HEK293 (cell line): ENCODE measurements around the gene ALDOA.

Experiments used
- CTCF ChIA-PET: fragments of 350-600 bp; formaldehyde crosslinking; extraction: SDS; loops from one replicate; lab custom pipeline; 2021; ENCODE audit warnings: antibody characterized with exemption; lab: Yijun Ruan, JAX
- POLR2A ChIA-PET: fragments of 300-600 bp; formaldehyde crosslinking; extraction: SDS; loops from one replicate; lab custom pipeline; 2020; ENCODE audit warnings: antibody characterized with exemption, inconsistent platforms; lab: Yijun Ruan, JAX
- H3K27ac ChIP-seq: fragments of 200-500 bp; sonication (Bioruptor generic); 2 replicates; pipeline ENCODE4 v1.5.1; 2014; ENCODE audit warnings: low read depth, low read length, control low read depth, inconsistent platforms; ENCODE audit errors: extremely low read depth
- H3K36me3 ChIP-seq, 2 experiments: fragments of 200-500 bp in 1 of 2; sonication (Bioruptor generic) in 1 of 2; 1 replicate in 1 of 2; 2 replicates in 1 of 2; pipeline ENCODE4 v1.5.1; 2014 to 2017; ENCODE audit warnings: inconsistent platforms in 2 of 2, low read length in 2 of 2; ENCODE audit not compliant: control insufficient read depth in 2 of 2, insufficient read depth in 1 of 2
- H3K4me1 ChIP-seq: fragments of 200-500 bp; sonication (Bioruptor generic); 2 replicates; pipeline ENCODE4 v1.5.1; 2014; ENCODE audit warnings: mild to moderate bottlenecking, low read length, inconsistent platforms; ENCODE audit not compliant: control insufficient read depth, insufficient read depth
- H3K4me3 ChIP-seq: 2 replicates; pipeline ENCODE4 v1.5.1; 2011; ENCODE audit warnings: low read depth, mild to moderate bottlenecking, control low read depth, low read length, moderate library complexity
- H3K9me3 ChIP-seq: fragments of 200-500 bp; sonication (Bioruptor generic); 2 replicates; pipeline ENCODE4 v1.5.1; 2014; ENCODE audit warnings: low read depth, low read length, inconsistent platforms; ENCODE audit not compliant: control insufficient read depth, insufficient read depth
- KLF10 ChIP-seq: fragments of 450-650 bp; IDR thresholded peaks from 2 replicates; pipeline ENCODE4 v1.5.1; 2018; ENCODE audit warnings: missing biosample characterization, mild to moderate bottlenecking, missing genetic modification characterization
- WT1 ChIP-seq: fragments of 450-650 bp; formaldehyde crosslinking; IDR thresholded peaks from 2 replicates; pipeline ENCODE4 v1.5.1; 2016; ENCODE audit warnings: missing biosample characterization, missing genetic modification characterization
- YY1 ChIP-seq: fragments of 450-650 bp; formaldehyde crosslinking; IDR thresholded peaks from 2 replicates; pipeline ENCODE4 v1.5.1; 2018; ENCODE audit warnings: missing biosample characterization, missing genetic modification characterization
- ZBTB44 ChIP-seq: fragments of 450-650 bp; IDR thresholded peaks from 2 replicates; pipeline ENCODE4 v1.5.1; 2018; ENCODE audit warnings: missing biosample characterization, mild to moderate bottlenecking, missing genetic modification characterization
- ZBTB8A ChIP-seq: fragments of 450-650 bp; formaldehyde crosslinking; IDR thresholded peaks from 2 replicates; pipeline ENCODE4 v1.5.1; 2016; ENCODE audit warnings: missing biosample characterization, missing genetic modification characterization
- ZFP41 ChIP-seq: fragments of 450-650 bp; formaldehyde crosslinking; IDR thresholded peaks from 2 replicates; pipeline ENCODE4 v1.5.1; 2016; ENCODE audit warnings: missing biosample characterization, missing genetic modification characterization, borderline replicate concordance
- ZNF211 ChIP-seq: fragments of 450-650 bp; formaldehyde crosslinking; IDR thresholded peaks from 2 replicates; pipeline ENCODE4 v1.5.1; 2016; ENCODE audit warnings: low read depth, missing biosample characterization, missing genetic modification characterization
- ZNF214 ChIP-seq: fragments of 450-650 bp; formaldehyde crosslinking; IDR thresholded peaks from 2 replicates; pipeline ENCODE4 v1.5.1; 2017; ENCODE audit warnings: missing biosample characterization, mild to moderate bottlenecking, missing genetic modification characterization, borderline replicate concordance
- ZNF23 ChIP-seq: fragments of 450-650 bp; formaldehyde crosslinking; IDR thresholded peaks from 2 replicates; pipeline ENCODE4 v1.5.1; 2016; ENCODE audit warnings: missing biosample characterization, missing genetic modification characterization, borderline replicate concordance
- ZNF248 ChIP-seq: fragments of 450-650 bp; formaldehyde crosslinking; IDR thresholded peaks from 2 replicates; pipeline ENCODE4 v1.5.1; 2017; ENCODE audit warnings: missing biosample characterization, missing genetic modification characterization
- ZNF292 ChIP-seq: fragments of 450-650 bp; formaldehyde crosslinking; IDR thresholded peaks from 2 replicates; pipeline ENCODE4 v1.5.1; 2016; ENCODE audit warnings: low read depth, missing biosample characterization, missing genetic modification characterization, borderline replicate concordance
- ZNF311 ChIP-seq: fragments of 450-650 bp; formaldehyde crosslinking; IDR thresholded peaks from 2 replicates; pipeline ENCODE4 v1.5.1; 2017; ENCODE audit warnings: missing biosample characterization, missing genetic modification characterization, borderline replicate concordance
- ZNF473 ChIP-seq: fragments of 450-650 bp; formaldehyde crosslinking; IDR thresholded peaks from 2 replicates; pipeline ENCODE4 v1.5.1; 2017; ENCODE audit warnings: missing biosample characterization, missing genetic modification characterization
- ZNF514 ChIP-seq: fragments of 450-650 bp; formaldehyde crosslinking; IDR thresholded peaks from 2 replicates; pipeline ENCODE4 v1.5.1; 2016; ENCODE audit warnings: missing biosample characterization, missing genetic modification characterization
- ZNF518A ChIP-seq: fragments of 450-650 bp; formaldehyde crosslinking; conservative IDR thresholded peaks from 2 replicates; pipeline ENCODE4 v1.5.1; 2016; ENCODE audit warnings: low read depth, missing biosample characterization, missing genetic modification characterization
- ZNF529 ChIP-seq: fragments of 450-650 bp; formaldehyde crosslinking; IDR thresholded peaks from 2 replicates; pipeline ENCODE4 v1.5.1; 2017; ENCODE audit warnings: missing genetic modification characterization, missing biosample characterization; ENCODE audit not compliant: insufficient replicate concordance
- ZNF571 ChIP-seq: fragments of 450-650 bp; formaldehyde crosslinking; IDR thresholded peaks from 2 replicates; pipeline ENCODE4 v1.5.0; 2017; ENCODE audit warnings: missing biosample characterization, missing genetic modification characterization
- ZNF626 ChIP-seq: fragments of 450-650 bp; sonication (Bioruptor Pico); formaldehyde crosslinking; IDR thresholded peaks from 2 replicates; pipeline ENCODE4 v1.5.1; 2018; ENCODE audit warnings: missing biosample characterization, missing genetic modification characterization, inconsistent platforms
- ZNF629 ChIP-seq: fragments of 450-650 bp; formaldehyde crosslinking; IDR thresholded peaks from 2 replicates; pipeline ENCODE4 v1.5.1; 2017; ENCODE audit warnings: missing biosample characterization, missing genetic modification characterization
- ZNF677 ChIP-seq: fragments of 450-650 bp; IDR thresholded peaks from 2 replicates; pipeline ENCODE4 v1.5.0; 2018; ENCODE audit warnings: missing biosample characterization, mild to moderate bottlenecking, missing genetic modification characterization, moderate library complexity
- ZSCAN16 ChIP-seq: fragments of 450-650 bp; formaldehyde crosslinking; IDR thresholded peaks from 2 replicates; pipeline ENCODE4 v1.5.1; 2016; ENCODE audit warnings: missing biosample characterization, missing genetic modification characterization
- ZXDB ChIP-seq: fragments of 450-650 bp; formaldehyde crosslinking; IDR thresholded peaks from 2 replicates; pipeline ENCODE4 v1.5.1; 2016; ENCODE audit warnings: missing biosample characterization, missing genetic modification characterization

The ALDOA gene

GRCh38 chr16:30022887-30023286 is 42.7 kb upstream of the ALDOA start, which contains the start of gene C16orf92:
Gene C16orf92 (plus strand): TSS chr16:30023198. CDS start chr16:30023341, 143 bp downstream.
- Histone ChIP-seq H3K4me1 (no peaks in the 10 kb centered on the region), H3K27ac (no peak within 1 kb of the TSS), H3K36me3 (no peaks in the 10 kb centered on the region), H3K4me3 (no peak within 1 kb of the TSS), H3K9me3 (no peaks in the 10 kb centered on the region)
- CTCF ChIA-PET: interaction anchor here (0.6 to 2.0 kb wide), 9 partner anchors 9 to 206 kb away, joined by 3 to 14 read pairs (median 4); partner anchors contain the start of gene TLCD3B
- no peak for TF ChIP-seq ZBTB44 (tag by site-specific recombination)
- no peak for TF ChIP-seq ZBTB8A (tag by site-specific recombination)
- no peak for TF ChIP-seq ZNF677 (tag by site-specific recombination)
- POLR2A ChIA-PET: no interaction called here

GRCh38 chr16:30023586-30023985 is 42.0 kb upstream of the ALDOA start:
- ChIA-PET POLR2A (no interaction called here), CTCF (interaction anchor here (0.7 to 2.0 kb wide), 5 partner anchors 8 to 207 kb away, joined by 3 to 14 read pairs (median 5); partner anchors contain the start of gene TLCD3B)
- H3K36me3 ChIP-seq: no peaks in the 10 kb centered on the region
- TF ChIP-seq ZNF629 (tag by site-specific recombination) (no peak), ZNF529 (no peak), ZXDB (tag by site-specific recombination) (no peak), ZNF571 (tag by site-specific recombination) (no peak), ZFP41 (no peak), ZNF626 (no peak), ZNF211 (tag by site-specific recombination) (no peak), WT1 (tag by site-specific recombination) (no peak), ZNF292 (tag by site-specific recombination) (no peak), ZNF473 (tag by site-specific recombination) (no peak), ZNF311 (tag by site-specific recombination) (no peak), ZNF518A (tag by site-specific recombination) (no peak), KLF10 (no peak), ZNF514 (tag by site-specific recombination) (no peak), ZNF248 (tag by site-specific recombination) (no peak), ZSCAN16 (no peak), ZNF214 (tag by site-specific recombination) (no peak), YY1 (tag by site-specific recombination) (no peak), ZNF23 (no peak)
- no peaks in the 10 kb centered on the region for H3K9me3 ChIP-seq
- no peak overlapping the region for H3K4me3 ChIP-seq
- H3K27ac ChIP-seq: no peak overlapping the region
- H3K4me1 ChIP-seq: no peaks in the 10 kb centered on the region
